OCI-LY3 (cell line): Measurements from ENCODE around the gene TRIM15.
"Not testable (repeated sequence)": the region's sequence is repeated elsewhere in the genome, so short reads cannot be mapped to it uniquely, and the experiment has no call there.

ENCODE experiments used
- H2AFZ ChIP-seq: fragments of 200-600, 300-600 bp; shearing (Covaris generic); 2 replicates; pipeline ENCODE4 v1.6.0; 2014; ENCODE audit warnings: antibody characterized with exemption, low read depth, low read length
- H3K27ac ChIP-seq: fragments of 200-600, 300-600 bp; sonication (generic); 2 replicates; pipeline ENCODE4 v1.5.1; 2014; ENCODE audit warnings: mild to moderate bottlenecking, low read length, moderate library complexity, mixed read lengths
- H3K27me3 ChIP-seq: fragments of 200-600, 300-600 bp; sonication (generic); 2 replicates; pipeline ENCODE4 v1.6.1; 2014; ENCODE audit warnings: low read depth, low read length, mixed read lengths
- H3K36me3 ChIP-seq: fragments of 200-600, 300-600 bp; sonication (generic); replicated peaks from 2 replicates; pipeline ENCODE3; 2014; ENCODE audit warnings: low read depth, low read length, mixed read lengths
- H3K4me1 ChIP-seq: fragments of 300-600, 200-600 bp; sonication (generic); 2 replicates; pipeline ENCODE4 v1.6.1; 2014; ENCODE audit warnings: low read length, mixed read lengths
- H3K4me2 ChIP-seq: fragments of 200-600, 300-600 bp; sonication (generic); 2 replicates; pipeline ENCODE4 v1.6.1; 2014; ENCODE audit warnings: low read length, mixed read lengths
- H3K4me3 ChIP-seq: fragments of 300-600, 200-600 bp; sonication (generic); 2 replicates; pipeline ENCODE4 v1.5.1; 2014; ENCODE audit warnings: antibody characterized with exemption, mild to moderate bottlenecking, low read length, moderate library complexity
- H3K79me2 ChIP-seq: fragments of 300-600, 200-600 bp; shearing (Covaris generic); 2 replicates; pipeline ENCODE4 v1.6.1; 2014; ENCODE audit warnings: mild to moderate bottlenecking, low read length, mixed read lengths
- H3K9ac ChIP-seq: fragments of 300-600, 200-600 bp; shearing (Covaris generic); 2 replicates; pipeline ENCODE4 v1.6.0; 2014; ENCODE audit warnings: mild to moderate bottlenecking, low read length, moderate library complexity
- H3K9me3 ChIP-seq: fragments of 200-600, 300-600 bp; shearing (Covaris generic); 2 replicates; pipeline ENCODE4 v1.6.1; 2014; ENCODE audit warnings: low read length, mixed read lengths; ENCODE audit not compliant: insufficient read depth
- H4K20me1 ChIP-seq: fragments of 200-600, 300-600 bp; sonication (generic); 2 replicates; pipeline ENCODE4 v1.6.1; 2016; ENCODE audit warnings: low read length, mixed read lengths; ENCODE audit not compliant: insufficient read depth
- EZH2phosphoT487 ChIP-seq: fragments of 200-600 bp; shearing (Covaris generic); IDR thresholded peaks from 2 replicates; pipeline ENCODE4 v1.6.1; 2018; ENCODE audit warnings: antibody characterized with exemption, mixed run types, low read depth
- TF ChIP-seq, protein P1 (sequence below): fragments of 200-600, 300-600 bp; sonication (generic); IDR thresholded peaks from 2 replicates; pipeline ENCODE4 v1.5.1; 2014; ENCODE audit warnings: antibody characterized with exemption, low read length, low read depth

TRIM15 gene

GRCh38 chr6:30162265-30163089, 869 bp upstream of the TRIM15 start:
- Histone ChIP-seq H3K4me3 (no peak overlapping the region), H3K4me1 (peaks cover 15% of the 10 kb centered on the region), H4K20me1 (no peaks in the 10 kb centered on the region), H3K27me3 (no peaks in the 10 kb centered on the region), H3K4me2 (no peak overlapping the region), H3K9me3 (no peaks in the 10 kb centered on the region), H3K9ac (no peak overlapping the region), H3K79me2 (no peaks in the 10 kb centered on the region), H3K27ac (no peak overlapping the region), H3K36me3 (no peaks in the 10 kb centered on the region), H2AFZ (no peak overlapping the region)
- TF ChIP-seq EZH2phosphoT487 = no peak

DNA sequence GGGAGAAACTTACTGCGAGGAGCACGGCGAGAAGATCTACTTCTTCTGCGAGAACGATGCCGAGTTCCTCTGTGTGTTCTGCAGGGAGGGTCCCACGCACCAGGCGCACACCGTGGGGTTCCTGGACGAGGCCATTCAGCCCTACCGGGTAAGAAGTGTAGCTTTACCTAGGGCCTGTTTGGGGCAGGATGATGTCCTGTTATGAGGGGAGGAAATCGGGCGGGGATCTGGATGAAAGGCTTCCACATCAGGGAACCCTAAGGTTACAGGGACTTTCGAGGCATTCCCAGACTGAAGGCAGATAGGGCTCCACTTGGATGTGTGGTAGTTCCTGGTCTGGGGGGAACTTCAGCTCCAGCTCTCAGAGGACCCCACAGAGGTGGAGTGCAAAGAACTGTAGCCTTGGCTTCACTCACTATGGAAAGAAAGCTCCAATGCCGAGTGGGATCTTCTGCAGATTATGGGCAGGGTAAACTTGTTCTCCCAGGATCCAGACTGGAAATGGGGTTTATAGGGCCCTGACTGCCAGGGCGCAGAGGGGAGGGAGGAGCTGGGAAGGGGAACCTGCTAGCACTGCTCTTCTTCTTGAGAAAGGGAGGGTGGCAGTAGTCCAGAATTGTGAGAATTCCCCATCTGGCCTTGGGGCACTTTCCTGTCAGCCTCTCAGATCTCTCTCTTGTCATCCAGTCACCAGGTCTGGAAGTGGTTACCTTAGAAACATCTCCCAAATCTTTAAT, 740 bp downstream of the TRIM15 start:
- H3K36me3 ChIP-seq = no peaks in the 10 kb centered on the region
- TF ChIP-seq, protein P1, sequence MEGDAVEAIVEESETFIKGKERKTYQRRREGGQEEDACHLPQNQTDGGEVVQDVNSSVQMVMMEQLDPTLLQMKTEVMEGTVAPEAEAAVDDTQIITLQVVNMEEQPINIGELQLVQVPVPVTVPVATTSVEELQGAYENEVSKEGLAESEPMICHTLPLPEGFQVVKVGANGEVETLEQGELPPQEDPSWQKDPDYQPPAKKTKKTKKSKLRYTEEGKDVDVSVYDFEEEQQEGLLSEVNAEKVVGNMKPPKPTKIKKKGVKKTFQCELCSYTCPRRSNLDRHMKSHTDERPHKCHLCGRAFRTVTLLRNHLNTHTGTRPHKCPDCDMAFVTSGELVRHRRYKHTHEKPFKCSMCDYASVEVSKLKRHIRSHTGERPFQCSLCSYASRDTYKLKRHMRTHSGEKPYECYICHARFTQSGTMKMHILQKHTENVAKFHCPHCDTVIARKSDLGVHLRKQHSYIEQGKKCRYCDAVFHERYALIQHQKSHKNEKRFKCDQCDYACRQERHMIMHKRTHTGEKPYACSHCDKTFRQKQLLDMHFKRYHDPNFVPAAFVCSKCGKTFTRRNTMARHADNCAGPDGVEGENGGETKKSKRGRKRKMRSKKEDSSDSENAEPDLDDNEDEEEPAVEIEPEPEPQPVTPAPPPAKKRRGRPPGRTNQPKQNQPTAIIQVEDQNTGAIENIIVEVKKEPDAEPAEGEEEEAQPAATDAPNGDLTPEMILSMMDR = no peak
- TF ChIP-seq EZH2phosphoT487 = no peak
- H3K79me2 ChIP-seq = no peaks in the 10 kb centered on the region
- H3K9ac ChIP-seq = no peak overlapping the region
- H2AFZ ChIP-seq = no peak overlapping the region
- H3K4me3 ChIP-seq = no peak overlapping the region
- H3K4me1 ChIP-seq = no peaks in the 10 kb centered on the region
- H3K9me3 ChIP-seq = no peaks in the 10 kb centered on the region
- no peaks in the 10 kb centered on the region for H4K20me1 ChIP-seq
- H3K4me2 ChIP-seq = no peak overlapping the region
- no peaks in the 10 kb centered on the region for H3K27me3 ChIP-seq
- H3K27ac ChIP-seq = no peak overlapping the region

- Histone ChIP-seq H3K4me2 (no peak overlapping the region), H3K4me1 (no peaks in the 10 kb centered on the region), H2AFZ (no peak overlapping the region), H3K36me3 (no peaks in the 10 kb centered on the region), H4K20me1 (no peaks in the 10 kb centered on the region), H3K27ac (no peak overlapping the region), H3K79me2 (no peaks in the 10 kb centered on the region), H3K27me3 (0 out of 2 replicates have a peak, but pooled peaks cover 3% of the 10 kb centered on the region), H3K4me3 (no peak overlapping the region), H3K9ac (no peak overlapping the region), H3K9me3 (no peaks in the 10 kb centered on the region)
- TF ChIP-seq, protein P1 = no peak
- TF ChIP-seq EZH2phosphoT487 = no peak
Observed at GRCh38 chr6:30164714-30165113, 1.4 kb downstream of the TRIM15 start.

GRCh38 chr6:30165238-30165637, 1.9 kb downstream of the TRIM15 start:
- H4K20me1 ChIP-seq, H3K4me1 ChIP-seq, H3K9me3 ChIP-seq, H3K4me2 ChIP-seq, H3K27ac ChIP-seq, H3K79me2 ChIP-seq, H2AFZ ChIP-seq, H3K36me3 ChIP-seq, H3K4me3 ChIP-seq, H3K9ac ChIP-seq, H3K27me3 ChIP-seq: not testable (repeated sequence)

GRCh38 chr6:30167101-30167500, 3.8 kb downstream of the TRIM15 start:
- Histone ChIP-seq H3K4me3 (no peak overlapping the region), H3K36me3 (no peaks in the 10 kb centered on the region), H3K4me2 (no peak overlapping the region), H3K4me1 (no peaks in the 10 kb centered on the region), H3K79me2 (no peaks in the 10 kb centered on the region), H4K20me1 (no peaks in the 10 kb centered on the region), H3K9me3 (no peaks in the 10 kb centered on the region), H2AFZ (no peak overlapping the region), H3K27me3 (peaks cover 7% of the 10 kb centered on the region; the same call in 1 of the 2 replicates), H3K27ac (no peak overlapping the region), H3K9ac (no peak overlapping the region)
- TF ChIP-seq EZH2phosphoT487 = no peak
- TF ChIP-seq, protein P1 = no peak
